ENCODE measurements around the gene BRAT1.

BRAT1 gene

DNA sequence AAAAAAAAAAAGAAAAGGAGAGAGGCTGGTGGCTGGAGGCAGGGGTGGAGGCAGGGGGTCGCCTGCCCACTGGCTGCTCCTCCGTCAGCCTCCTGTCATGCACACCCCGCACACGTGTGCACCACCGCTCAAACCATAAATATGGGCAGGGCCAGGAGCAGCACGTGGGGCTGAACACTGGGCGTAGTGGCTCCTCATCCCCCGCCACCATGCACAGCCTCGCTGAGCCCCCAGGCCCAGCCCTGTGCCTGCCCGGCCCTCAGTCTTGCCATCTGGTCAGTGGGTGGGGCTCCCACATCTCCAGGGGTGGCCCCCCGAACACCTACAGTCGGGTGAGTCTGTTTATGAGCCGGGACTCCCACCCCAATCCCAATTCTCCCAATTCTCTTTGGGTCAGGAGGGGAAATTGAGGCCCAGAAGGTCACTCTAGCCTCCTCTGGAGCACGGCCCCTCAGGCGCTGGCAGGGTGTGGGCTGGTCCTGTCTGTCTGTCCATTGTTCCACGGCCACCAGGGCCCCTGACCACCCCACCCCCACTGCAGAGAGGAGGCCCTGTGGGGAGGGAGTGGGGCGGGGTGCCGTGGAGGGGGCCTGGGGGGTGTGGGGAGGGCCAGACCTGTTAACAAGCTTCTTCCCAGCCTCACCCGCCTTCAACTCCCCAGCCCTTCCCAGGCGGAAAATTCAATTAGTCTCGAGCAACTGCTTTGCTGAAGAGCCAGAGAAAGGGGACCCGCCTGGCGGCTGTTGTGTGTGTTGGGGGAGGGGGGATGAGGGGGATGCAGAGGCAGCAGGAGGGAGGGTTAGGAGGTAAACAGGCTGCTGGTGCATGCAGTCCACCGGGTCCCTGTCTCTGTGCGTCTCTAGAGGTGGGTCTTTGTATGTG, 59.7 kb downstream of the BRAT1 start:
- no peak for DNase-seq (ENCODE audit: low read depth)

DNA sequence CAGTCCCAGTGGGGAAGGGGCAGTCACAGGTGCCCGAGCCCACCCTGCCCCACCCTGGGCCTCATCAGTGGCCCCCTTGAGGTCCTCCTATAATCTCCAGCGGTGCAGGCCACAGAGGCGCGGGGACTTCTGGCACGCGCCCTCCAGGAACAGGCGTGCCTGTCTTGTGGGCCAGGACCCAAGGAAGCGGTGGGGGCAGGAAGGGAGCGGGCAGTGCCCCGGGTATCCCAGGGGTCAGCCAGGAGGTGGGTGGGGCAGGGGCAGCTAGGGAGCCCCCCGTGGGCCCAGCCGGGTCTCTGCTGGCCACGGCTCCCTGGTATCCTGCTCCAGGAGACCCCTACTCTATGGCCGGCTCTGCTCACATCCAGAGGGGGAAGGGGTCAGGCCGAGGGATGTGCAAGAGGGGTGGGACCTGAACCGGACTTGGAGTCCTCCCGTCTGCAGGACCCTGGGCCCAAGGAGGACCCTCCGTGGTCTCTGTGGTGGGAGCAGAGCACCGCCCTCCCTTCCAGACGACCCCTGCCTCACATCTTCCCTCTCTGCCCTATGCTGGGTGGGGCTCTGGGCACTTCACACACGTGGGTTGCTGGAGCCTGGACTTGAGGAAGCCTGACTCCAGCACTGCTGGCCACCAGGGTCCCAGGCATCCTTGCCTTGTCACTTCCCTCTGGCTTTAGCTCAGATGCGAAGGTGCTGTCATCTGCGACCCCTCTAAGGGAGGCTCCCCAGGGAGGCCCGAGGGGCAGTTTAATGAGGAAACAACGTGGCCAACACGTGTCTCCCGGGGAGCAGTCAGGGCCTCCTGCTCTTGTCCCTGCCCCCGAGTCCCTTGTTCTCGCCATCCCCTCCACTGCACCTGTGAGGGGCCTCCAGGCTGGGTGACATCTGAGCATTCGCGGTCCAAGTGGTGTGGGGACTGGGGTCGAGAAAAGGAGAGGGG, 60.9 kb downstream of the BRAT1 start:
- no peak for DNase-seq (ENCODE audit: low read depth)

DNA sequence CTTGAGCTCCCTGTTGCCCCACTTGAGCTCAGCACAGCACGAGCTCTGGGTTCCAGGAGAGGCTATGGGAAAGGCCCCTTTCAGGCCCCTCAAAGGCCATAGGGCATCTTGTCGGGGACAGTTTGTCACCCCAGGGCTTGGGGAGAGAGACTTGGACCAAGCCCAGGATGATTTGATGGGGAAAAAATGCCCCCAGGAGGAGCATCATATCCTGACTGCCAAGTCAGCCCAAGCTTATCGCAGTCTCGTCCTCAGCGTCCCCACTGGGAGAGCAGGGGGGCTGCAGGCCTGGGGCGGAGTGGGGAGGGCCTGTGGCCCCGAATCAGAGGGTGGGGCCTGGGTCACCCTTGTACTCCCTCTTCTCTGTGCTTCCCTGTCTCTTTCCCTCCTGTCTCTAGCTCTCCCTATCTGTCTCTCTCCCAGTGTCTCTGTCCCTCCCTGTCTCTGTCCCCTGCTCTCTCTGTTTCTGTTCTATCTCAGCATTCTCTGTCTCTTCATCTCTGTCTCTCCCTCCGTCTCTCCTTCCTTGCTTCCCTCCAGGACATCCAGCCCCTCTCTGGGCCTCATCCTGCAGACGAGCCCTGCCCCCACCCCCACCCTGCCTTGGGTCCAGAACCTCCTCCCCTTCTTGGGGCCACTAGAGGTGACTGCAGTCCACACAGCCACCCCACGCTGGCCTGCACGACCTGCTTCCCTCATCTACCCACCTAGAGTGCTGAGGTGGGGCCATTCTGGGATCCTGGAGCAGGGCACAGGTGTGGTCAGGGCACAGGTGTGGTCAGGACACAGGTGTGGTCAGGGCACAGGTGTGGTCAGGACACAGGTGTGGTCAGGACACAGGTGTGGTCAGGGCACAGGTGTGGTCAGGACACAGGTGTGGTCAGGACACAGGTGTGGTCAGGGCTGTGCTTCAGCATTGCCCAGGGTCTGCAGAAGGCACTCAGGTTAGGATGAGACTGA, 61.8 kb downstream of the BRAT1 start:
- no peak for DNase-seq (ENCODE audit: low read depth)

DNA sequence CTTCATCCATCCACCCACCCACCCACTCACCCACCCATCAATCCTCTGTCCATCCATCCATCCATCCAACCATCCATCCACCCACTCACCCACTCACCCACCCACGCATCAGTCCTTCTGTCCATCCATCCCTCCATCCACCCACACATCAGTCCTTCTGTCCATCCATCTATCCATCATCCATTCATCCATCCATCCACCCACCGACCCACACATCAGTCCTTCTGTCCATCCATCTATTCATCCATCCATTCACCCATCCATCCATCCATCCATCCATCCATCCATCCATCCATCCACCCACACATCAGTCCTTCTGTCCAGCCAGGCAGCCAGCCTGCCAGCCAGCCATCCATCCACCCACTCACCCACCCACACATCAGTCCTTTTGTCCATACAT, 63.3 kb downstream of the BRAT1 start:
- no peak for DNase-seq (ENCODE audit: low read depth)

DNA sequence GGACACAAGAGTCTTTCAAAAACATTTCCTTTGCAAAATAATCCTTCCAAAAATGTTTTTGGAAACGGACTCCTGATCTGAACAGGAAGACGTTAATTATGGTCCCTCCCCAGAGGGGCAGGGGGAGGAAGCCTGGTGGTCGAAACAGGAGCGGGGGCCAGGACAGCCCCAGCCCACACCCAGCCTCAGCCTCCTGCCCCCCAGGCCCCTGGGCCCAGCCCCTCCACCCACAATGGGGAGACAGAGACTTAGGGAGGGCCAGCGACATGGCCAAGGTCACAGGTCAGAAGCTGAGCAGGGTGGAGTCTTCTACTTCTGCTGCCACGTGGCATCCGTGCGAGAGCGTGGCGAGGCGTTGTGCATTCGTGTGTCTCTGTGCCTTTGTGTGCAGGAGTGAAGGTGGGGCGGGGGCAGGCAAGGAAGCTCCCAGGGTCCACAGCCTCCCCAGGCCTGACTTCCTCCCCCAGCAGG, 65.1 kb downstream of the BRAT1 start:
- no peak for DNase-seq (ENCODE audit: low read depth)

DNA sequence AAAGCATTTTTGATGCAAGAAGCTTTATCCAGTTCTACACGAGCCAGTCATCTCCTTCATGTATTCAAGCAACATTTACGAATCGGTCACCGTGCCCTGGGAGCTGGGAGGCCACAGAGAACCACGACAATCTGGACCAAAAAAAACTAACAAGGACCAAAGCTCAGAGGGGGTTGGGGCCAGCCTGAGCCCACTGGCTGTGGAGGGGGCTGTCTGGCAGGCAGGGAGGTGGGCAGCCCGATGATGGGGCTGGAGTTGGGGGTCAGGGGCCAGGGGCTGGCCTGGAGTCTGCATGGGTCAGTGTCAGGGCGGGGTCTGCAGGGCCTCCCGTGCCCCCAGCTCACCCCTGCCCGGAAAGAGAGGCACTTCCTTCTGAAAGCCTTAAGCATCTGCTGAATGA, 66.6 kb downstream of the BRAT1 start:
- no peak for DNase-seq (ENCODE audit: low read depth)

DNA sequence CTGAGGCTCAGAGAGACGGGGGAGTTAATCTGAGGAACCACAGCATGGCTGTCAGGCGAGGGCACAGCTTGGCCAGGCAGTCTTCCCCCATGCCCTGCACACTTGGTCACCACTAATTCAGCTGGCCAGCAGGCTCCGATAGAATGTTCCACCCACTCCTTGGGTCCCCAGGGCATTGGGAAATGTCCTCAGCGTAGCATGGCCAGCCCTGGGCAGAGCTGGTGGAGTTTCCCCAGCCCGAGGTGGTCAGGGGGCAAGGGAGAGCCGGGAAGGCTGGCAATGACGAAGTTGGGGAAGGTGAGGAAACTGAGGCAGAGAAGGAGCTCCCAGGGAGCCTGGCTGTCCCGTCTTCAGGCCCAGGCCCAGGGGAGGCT, 67.1 kb downstream of the BRAT1 start:
- no peak for DNase-seq (ENCODE audit: low read depth)

All from amniotic epithelial cell (primary cell).